ENCODE data around the gene TGM3.

TGM3 gene

GRCh38 chr20:2338411-2339066 is 42.7 kb downstream of the TGM3 start:
- no peak for DNase-seq

DNA sequence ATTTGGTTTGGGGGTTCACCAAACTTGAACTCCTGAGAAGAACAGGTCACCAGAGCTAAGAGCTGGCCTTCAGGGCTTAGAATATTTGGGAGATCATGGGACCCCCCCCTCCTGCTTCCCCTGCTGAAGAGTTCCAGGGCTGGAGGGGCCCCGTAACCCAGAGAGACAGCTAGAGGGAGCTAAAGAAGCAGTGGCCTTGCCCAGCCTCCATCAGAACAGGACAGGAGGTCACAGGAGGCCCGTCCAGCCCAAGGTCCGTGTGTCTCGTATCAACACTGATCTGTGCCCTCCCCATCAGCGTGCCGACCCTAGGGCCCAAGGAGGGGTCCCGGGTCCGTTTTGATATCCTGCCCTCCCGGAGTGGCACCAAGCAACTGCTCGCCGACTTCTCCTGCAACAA is 44.3 kb downstream of the TGM3 start:
- DNase-seq, result no peak

GRCh38 chr20:2340823-2341222 is 45.0 kb downstream of the TGM3 start:
- no peak for DNase-seq

- no peak for DNase-seq
These were observed 45.5 kb downstream of the TGM3 start for GRCh38 chr20:2341336-2341735.

DNA sequence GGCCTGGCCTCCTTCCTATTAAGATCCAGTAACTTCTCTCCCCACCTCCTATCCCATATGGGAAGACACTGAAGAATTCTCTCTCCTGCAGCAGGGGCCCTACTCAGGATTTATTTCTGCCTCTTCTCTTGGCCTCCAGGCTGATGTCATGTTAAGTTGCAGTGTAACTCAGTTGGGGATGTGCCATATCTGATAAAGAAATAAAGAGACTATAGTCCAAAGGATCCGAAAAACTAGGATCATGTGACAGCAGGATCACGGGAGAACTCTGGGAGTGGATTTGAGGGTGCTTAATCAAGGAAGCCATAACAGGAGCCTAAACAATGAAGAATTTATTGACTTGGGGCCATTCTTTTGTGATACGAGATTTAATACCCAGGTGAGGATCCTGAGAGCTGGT is 46.4 kb downstream of the TGM3 start:
- DNase-seq, result no peak

DNA sequence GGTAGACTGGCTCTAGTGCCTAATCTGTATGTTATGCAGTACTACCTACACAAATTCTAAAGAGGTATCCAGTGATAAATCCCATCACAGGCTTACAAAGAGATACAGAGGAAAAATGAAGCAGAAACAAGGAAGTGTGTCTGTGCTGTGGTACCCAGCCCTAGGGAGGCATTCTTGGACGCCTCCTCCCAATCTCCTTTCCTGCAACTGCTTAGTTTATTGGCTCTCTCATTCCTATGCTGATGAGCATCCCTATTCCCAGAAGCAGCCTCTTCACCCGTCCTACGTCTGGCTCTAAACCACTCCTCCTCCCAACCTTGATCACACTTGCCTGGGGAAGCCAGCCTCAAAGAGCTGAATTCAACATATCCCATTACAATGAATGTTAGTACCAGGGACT is 50.4 kb downstream of the TGM3 start:
- no peak for DNase-seq

- DNase-seq, result no peak
These were observed 52.5 kb downstream of the TGM3 start for GRCh38 chr20:2348336-2348735.

- DNase-seq, result no peak
These were observed 54.0 kb downstream of the TGM3 start for GRCh38 chr20:2349801-2350200.

GRCh38 chr20:2350606-2351005 is 54.8 kb downstream of the TGM3 start:
- no peak for DNase-seq

GRCh38 chr20:2353231-2353630 is 57.4 kb downstream of the TGM3 start:
- DNase-seq, result no peak

GRCh38 chr20:2357114-2357513 is 61.3 kb downstream of the TGM3 start:
- DNase-seq, result no peak

GRCh38 chr20:2358006-2358405 is 62.2 kb downstream of the TGM3 start:
- DNase-seq, result no peak

DNA sequence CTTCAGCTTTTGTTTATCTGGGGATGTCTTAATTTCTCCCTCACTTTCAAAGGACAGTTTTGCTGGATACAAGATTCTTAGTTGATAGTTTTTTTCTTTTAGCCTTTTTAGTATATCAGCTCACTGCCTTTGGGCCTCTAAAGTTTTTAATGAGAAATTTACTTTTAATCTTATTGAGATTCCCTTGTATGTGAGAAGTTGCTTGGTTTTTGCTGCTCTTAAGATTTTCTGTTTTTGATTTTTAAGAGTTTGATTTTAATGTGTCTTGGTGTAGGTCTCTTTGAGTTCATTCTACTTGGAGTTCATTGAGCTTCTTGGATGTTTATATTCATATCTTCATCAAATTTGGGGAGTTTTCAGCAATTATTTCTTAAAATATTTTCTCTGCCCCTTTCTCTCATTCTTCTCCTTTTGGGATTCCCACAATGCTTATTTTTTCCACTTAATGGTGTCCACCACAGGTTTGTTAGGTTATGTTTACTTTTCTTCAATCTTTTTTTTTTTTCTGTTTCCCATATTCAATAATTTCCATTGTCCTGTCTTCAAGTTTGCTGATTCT is 65.3 kb downstream of the TGM3 start:
- DNase-seq, result no peak

DNA sequence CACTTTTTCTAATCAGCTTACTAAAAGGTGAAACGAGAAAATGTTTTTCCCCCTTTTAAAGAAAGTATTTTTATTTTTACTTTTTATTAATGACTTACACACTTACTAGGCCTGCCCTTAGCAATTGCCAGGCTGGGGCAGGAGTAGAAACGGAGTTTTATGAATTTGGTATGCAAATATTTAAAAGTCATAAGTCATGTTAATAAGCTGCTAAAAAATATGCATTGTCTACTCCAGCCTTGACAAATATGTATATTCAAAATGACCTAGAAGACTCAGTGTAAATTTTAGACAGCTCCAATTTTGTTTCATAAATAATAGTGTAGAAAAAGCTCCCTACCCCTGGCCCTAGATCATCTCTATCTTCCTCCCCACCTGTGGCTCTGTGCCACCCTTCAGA is 67.4 kb downstream of the TGM3 start:
- no peak for DNase-seq

DNA sequence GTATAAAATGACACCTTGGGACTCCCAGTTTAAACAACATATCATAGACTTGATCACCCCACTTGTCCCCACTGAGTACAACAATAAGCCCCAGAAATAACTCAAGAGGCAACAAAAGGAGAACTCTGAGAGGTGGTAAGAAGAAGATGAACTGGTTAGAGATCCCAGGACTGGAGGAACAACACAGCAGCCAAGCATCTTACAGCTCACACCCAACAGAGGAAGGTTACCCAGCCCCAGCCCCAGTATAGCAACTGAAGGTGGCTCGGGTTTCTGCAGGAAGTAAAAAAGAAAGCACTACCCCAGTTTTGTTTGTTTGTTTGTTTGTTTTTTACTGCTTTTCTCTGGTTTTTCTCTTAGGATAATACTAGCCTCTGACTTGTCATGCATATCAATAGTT is 67.8 kb downstream of the TGM3 start:
- no peak for DNase-seq

DNA sequence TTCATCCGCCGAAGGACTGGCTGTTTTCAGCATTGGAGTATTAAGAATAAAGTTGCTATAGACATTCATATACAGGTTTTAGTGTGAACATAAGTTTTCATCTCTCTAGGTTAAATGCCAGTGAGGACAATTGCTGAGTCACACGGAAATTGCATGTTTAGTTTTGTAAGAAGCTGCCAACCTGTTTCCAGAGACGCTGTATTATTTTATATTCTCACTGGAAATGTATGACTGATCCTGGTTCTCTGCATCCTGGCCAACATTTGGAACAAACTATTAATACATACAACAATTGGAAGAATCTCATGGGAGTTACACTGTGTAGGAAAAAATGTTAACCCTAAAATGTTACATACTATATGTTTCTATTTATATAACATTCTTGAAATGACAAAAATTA is 68.2 kb downstream of the TGM3 start:
- DNase-seq, result no peak

GRCh38 chr20:2365091-2365490 is 69.3 kb downstream of the TGM3 start:
- no peak for DNase-seq

DNA sequence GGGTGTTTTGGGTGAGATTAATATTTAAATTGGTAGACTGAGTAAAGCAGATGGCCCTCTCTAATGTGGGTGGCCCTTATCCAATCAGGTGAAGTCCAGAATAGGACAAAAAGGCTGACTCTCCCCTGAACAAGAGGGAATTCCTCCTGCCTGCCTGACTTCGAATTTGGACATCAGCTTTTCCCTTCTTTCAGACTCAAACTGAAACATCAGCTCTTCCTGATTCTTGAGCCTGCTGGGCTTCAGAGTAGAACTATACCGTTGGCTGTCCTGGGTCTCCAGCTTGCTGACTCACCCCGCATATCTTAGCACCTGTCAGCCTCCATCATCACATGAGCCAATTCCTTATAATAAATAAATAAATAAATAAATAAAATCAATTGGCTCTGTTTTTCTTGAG is 69.9 kb downstream of the TGM3 start:
- no peak for DNase-seq

DNA sequence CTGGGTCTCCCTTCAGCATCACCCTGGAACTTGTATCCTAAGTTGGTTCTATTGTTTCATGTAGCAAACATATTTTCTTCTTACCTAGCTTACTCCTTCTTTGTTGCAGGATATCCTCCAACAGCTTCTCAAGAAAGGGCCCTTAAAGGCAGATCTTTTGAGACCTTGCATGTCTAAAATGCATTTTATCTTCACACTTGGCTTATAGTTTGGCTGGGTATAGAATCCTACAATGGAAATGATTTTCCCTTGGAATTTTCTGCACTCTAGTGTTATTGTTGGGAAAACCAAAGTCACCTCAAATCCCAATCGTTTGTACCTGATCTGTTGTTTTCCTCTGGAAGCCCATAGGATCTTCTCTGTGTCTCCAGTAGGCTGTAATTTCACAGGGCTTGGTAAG is 72.8 kb downstream of the TGM3 start:
- no peak for DNase-seq

DNA sequence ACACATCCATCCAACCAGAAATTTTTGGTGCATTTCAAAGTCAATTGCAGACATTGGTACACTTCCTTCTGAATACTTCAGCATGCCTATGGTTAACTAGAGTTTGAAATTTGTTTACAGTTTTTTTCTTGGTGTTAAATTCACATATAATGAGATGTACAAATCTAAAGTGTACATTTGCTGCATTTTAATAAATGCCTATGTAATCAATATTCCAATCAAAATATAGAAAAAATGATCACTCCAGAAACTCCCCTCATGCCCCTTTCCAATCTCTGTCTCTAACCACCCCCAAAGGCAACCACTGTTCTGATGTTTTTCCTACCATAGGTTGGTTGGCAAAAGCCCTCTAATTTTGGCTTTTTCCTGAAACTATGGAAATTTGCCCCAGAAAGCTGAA is 77.3 kb downstream of the TGM3 start:
- DNase-seq, result no peak

DNA sequence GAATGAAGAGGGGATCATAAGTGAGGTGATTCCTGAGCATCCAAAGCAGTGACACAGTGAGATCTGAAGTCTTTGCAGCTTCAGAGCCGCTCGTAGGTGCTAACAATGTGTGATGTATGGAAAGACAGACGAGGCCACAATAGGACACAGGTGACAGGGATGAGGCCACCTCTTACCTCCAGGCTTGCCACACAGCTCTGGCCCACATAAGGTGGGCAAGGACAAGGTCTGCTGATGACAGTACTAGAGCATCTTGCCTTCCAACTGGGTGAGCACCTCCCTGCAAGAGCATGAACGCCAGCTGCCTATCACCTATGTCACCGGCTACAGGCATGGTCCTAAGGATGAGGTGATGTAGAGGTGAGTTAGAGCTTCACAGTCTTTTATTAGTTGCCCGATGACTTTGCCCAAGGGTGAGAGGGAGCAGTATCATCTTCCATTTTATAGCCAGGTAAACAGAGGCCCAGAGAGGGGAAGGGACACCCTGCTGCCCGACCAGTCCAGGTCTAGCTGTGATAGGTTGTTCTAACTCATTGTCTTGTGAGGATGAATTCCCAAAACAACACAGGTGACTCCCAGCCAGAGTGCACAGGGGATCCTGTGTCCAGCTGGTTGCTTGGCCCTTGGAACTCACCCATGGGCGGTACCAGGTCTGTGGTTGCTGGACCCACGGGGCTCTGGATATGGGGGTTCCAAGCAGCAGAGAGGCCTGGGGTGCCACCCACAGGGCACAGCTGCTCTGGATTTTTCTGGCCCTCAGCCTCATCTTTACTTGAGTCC is 78.7 kb downstream of the TGM3 start:
- no peak for DNase-seq

DNA sequence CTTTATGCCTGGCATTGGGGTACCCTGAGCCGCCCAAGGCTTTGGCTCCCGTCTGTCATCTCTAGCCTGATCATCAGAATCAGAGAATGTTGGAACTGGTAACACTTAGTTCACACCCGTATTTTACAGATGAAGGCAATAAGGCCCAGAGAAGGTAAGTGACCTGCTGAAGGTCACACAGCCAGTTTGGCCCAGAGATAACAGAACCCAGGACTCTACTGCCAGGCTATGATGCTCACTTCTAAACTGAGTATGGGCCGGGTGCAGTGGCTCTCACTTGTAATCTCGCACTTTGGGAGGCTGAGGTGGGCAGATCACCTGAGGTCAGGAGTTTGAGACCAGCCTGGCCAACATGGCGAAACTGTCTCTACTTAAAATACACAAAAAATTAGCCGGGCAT is 83.1 kb downstream of the TGM3 start:
- no peak for DNase-seq

GRCh38 chr20:2379511-2380229 is 83.9 kb downstream of the TGM3 start:
- DNase-seq, result no peak

Measured in hypothalamus (tissue), 51 donors.